WTC11 (cell line): ENCODE results near the gene PAK1.

Experiments used
- ATF2 ChIP-seq: sonication (generic); formaldehyde crosslinking; IDR thresholded peaks from 2 replicates; pipeline ENCODE4 v1.8.1; 2022; ENCODE audit warnings: low read depth, missing genetic modification reagents, borderline replicate concordance
- EMX1 ChIP-seq: fragments of 250-450 bp; sonication (Bioruptor Pico); IDR thresholded peaks from 2 replicates; pipeline ENCODE4 v1.8.0; 2021; ENCODE audit warnings: mild to moderate bottlenecking
- JUN ChIP-seq: sonication (generic); formaldehyde crosslinking; IDR thresholded peaks from 2 replicates; pipeline ENCODE4 v1.8.0; 2023; ENCODE audit warnings: mild to moderate bottlenecking, missing genetic modification reagents
- TF ChIP-seq, protein P1 (sequence below): fragments of 200-600 bp; IDR thresholded peaks from 2 replicates; pipeline ENCODE4 v1.8.0; 2022; ENCODE audit warnings: antibody characterized with exemption
- TF ChIP-seq, protein P2 (sequence below): sonication (generic); formaldehyde crosslinking; IDR thresholded peaks from 2 replicates; pipeline ENCODE4 v1.8.1; 2022; ENCODE audit warnings: low read depth, mild to moderate bottlenecking, moderate library complexity, missing genetic modification reagents, borderline replicate concordance

DNA sequence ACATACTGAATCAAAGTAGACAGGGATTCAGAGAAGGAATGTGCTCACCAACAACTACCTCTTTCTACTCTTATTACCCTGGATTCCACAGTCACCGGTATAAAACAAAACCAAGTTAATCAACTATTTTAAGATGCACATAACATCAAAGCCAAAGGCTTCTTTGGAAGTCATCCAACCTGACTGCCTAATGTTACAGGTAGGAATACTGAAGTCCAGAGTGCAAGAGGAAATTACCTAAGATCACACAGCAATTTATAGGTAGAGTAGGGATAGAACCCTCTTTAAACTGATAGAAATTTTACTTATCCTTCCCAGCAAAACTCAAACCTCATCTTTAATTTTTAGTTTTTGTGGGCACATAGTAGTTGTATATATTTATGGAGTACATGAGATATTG lies 76.3 kb downstream of the PAK1 start:
- TF ChIP-seq, protein P1, sequence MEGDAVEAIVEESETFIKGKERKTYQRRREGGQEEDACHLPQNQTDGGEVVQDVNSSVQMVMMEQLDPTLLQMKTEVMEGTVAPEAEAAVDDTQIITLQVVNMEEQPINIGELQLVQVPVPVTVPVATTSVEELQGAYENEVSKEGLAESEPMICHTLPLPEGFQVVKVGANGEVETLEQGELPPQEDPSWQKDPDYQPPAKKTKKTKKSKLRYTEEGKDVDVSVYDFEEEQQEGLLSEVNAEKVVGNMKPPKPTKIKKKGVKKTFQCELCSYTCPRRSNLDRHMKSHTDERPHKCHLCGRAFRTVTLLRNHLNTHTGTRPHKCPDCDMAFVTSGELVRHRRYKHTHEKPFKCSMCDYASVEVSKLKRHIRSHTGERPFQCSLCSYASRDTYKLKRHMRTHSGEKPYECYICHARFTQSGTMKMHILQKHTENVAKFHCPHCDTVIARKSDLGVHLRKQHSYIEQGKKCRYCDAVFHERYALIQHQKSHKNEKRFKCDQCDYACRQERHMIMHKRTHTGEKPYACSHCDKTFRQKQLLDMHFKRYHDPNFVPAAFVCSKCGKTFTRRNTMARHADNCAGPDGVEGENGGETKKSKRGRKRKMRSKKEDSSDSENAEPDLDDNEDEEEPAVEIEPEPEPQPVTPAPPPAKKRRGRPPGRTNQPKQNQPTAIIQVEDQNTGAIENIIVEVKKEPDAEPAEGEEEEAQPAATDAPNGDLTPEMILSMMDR: no peak
- no peak for TF ChIP-seq ATF2 (CRISPR knock-in tag)
- TF ChIP-seq, protein P2, sequence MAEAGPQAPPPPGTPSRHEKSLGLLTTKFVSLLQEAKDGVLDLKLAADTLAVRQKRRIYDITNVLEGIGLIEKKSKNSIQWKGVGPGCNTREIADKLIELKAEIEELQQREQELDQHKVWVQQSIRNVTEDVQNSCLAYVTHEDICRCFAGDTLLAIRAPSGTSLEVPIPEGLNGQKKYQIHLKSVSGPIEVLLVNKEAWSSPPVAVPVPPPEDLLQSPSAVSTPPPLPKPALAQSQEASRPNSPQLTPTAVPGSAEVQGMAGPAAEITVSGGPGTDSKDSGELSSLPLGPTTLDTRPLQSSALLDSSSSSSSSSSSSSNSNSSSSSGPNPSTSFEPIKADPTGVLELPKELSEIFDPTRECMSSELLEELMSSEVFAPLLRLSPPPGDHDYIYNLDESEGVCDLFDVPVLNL (CRISPR knock-in tag): no peak
- TF ChIP-seq EMX1 (CRISPR knock-in tag): no peak
- no peak for TF ChIP-seq JUN (CRISPR knock-in tag)
